NB4 (cell line): Measurements from ENCODE around the gene TAS2R1.

Experiments used
- POLR2A ChIP-seq: IDR thresholded peaks from 2 replicates; pipeline ENCODE4 v1.6.1; 2011; ENCODE audit warnings: mild to moderate bottlenecking; ENCODE audit not compliant: insufficient read length; ENCODE audit errors: extremely low read depth
- TF ChIP-seq, protein P1 (sequence below): IDR thresholded peaks from one replicate; pipeline ENCODE4 v1.5.1; 2012; ENCODE audit warnings: low read depth, low read length

DNA sequence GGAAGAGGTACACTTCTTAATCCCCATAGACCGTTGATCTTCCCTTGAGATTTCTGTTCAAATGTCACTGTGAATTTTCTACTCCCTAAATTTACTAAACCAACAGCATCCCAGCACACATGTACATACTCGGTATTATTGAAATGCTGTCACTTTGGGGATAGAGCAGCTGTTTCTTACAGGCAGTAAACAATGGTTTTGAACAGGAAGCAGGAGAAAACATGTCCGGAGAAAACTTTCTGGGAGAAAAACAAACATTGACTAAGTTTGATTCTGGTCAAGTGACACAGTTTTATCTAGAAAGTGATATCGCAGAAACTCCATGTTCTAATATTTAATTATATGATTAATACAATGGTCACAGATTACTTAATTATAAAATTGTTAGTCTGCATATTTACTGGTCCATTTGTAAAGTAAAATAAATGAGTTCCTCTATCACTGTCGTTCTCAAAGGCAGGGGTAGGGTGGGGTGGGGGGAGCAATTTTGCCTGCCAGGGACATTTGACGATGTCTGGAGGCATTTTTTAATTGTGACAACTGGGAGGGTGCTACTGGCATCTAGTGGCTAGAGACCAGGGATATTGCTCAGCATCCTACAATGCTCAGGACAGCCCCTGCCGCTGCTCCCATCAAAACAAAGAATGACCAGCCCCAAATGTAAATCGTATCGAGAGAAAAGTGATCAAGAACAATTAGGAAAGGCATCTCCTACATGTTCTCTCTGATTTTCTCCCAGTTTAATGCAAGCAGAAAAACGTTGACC lies 12.2 kb downstream of the TAS2R1 start:
- TF ChIP-seq, protein P1, sequence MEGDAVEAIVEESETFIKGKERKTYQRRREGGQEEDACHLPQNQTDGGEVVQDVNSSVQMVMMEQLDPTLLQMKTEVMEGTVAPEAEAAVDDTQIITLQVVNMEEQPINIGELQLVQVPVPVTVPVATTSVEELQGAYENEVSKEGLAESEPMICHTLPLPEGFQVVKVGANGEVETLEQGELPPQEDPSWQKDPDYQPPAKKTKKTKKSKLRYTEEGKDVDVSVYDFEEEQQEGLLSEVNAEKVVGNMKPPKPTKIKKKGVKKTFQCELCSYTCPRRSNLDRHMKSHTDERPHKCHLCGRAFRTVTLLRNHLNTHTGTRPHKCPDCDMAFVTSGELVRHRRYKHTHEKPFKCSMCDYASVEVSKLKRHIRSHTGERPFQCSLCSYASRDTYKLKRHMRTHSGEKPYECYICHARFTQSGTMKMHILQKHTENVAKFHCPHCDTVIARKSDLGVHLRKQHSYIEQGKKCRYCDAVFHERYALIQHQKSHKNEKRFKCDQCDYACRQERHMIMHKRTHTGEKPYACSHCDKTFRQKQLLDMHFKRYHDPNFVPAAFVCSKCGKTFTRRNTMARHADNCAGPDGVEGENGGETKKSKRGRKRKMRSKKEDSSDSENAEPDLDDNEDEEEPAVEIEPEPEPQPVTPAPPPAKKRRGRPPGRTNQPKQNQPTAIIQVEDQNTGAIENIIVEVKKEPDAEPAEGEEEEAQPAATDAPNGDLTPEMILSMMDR: no peak
- no peak for TF ChIP-seq POLR2A
